Measurements from ENCODE around the gene ATG9B.

- TF ChIP-seq CTCF (IDR thresholded peaks at IDR 0.05) (no peak), EZH2 (IDR thresholded peaks at IDR 0.05; ENCODE audit: borderline replicate concordance, insufficient read depth, low read depth, low read length, poor library complexity, severe bottlenecking) (peak; percentile 44)
Measured at GRCh38 chr7:150977382-150978125, 46.7 kb downstream of the ATG9B start.
